K562 (cell line): ENCODE measurements around the gene ILKAP. TPM values are rescaled to one million over a fixed set of nuclear protein-coding genes. Genes with fewer than 3 reads are reported as not detected.

Experiments used
- CREB1 ChIP-seq, 2 experiments: sonication (generic) in 1 of 2; formaldehyde crosslinking in 1 of 2; IDR thresholded peaks; 2 replicates each; pipeline versions ENCODE4 v1.6.1 to v1.8.0; 2012 to 2022; ENCODE audit warnings: inconsistent platforms in 1 of 2, mild to moderate bottlenecking in 1 of 2, missing genetic modification reagents in 1 of 2, moderate library complexity in 1 of 2
- HMG20A ChIP-seq: fragments of 450-650 bp; formaldehyde crosslinking; conservative IDR thresholded peaks from 2 replicates; pipeline ENCODE4 v1.4.0; 2020; ENCODE audit warnings: mild to moderate bottlenecking, mixed read lengths
- JUN ChIP-seq, 2 experiments: sonication (generic) in 1 of 2; formaldehyde crosslinking in 1 of 2; IDR thresholded peaks; 2 replicates each; pipeline versions ENCODE4 v1.6.1 to v1.8.0; 2012 to 2022; ENCODE audit warnings: borderline replicate concordance in 2 of 2, mild to moderate bottlenecking in 2 of 2, improper control_type of control experiment in 1 of 2, low read depth in 1 of 2, low read length in 1 of 2, missing genetic modification reagents in 1 of 2
- JUND ChIP-seq, 2 experiments: IDR thresholded peaks; 2 replicates in 1 of 2; 3 replicates in 1 of 2; pipeline ENCODE4 v1.6.1; 2011; ENCODE audit warnings: borderline replicate concordance in 2 of 2, low read depth in 2 of 2, low read length in 2 of 2, improper control_type of control experiment in 1 of 2, missing biosample characterization in 1 of 2, missing genetic modification characterization in 1 of 2, missing genetic modification reagents in 1 of 2
- MEIS2 ChIP-seq: fragments of 450-650 bp; IDR thresholded peaks from 2 replicates; pipeline ENCODE4 v1.6.1; 2014; ENCODE audit warnings: mild to moderate bottlenecking; ENCODE audit not compliant: partially characterized antibody
- MTA2 ChIP-seq: fragments of 450-650 bp; IDR thresholded peaks from 2 replicates; pipeline ENCODE4 v1.6.1; 2016; ENCODE audit warnings: low read depth
- NCOA1 ChIP-seq: fragments of 450-650 bp; IDR thresholded peaks from 2 replicates; pipeline ENCODE4 v1.6.1; 2016; ENCODE audit warnings: low read depth
- PKNOX1 ChIP-seq: fragments of 450-650 bp; IDR thresholded peaks from 2 replicates; pipeline ENCODE4 v1.6.1; 2016
- PRDM10 ChIP-seq: fragments of 450-650 bp; IDR thresholded peaks from 2 replicates; pipeline ENCODE4 v1.6.1; 2018; ENCODE audit not compliant: partially characterized antibody
- PRPF4 ChIP-seq: fragments of 200-400 bp; formaldehyde crosslinking; IDR thresholded peaks from one replicate; pipeline ENCODE4 v1.6.1; 2017; ENCODE audit warnings: low read length, low read depth, mild to moderate bottlenecking; ENCODE audit not compliant: insufficient read depth, poor library complexity, severe bottlenecking
- SNRNP70 ChIP-seq: fragments of 200-400 bp; formaldehyde crosslinking; optimal IDR thresholded peaks from 2 replicates; pipeline ENCODE3; 2017; ENCODE audit warnings: low read depth, low read length
- SRSF7 ChIP-seq: fragments of 200-400 bp; formaldehyde crosslinking; optimal IDR thresholded peaks from 2 replicates; pipeline ENCODE3; 2017; ENCODE audit warnings: mild to moderate bottlenecking, low read depth, low read length
- ZBTB43 ChIP-seq: sonication (generic); formaldehyde crosslinking; IDR thresholded peaks from 2 replicates; pipeline ENCODE4 v1.8.0; 2023; ENCODE audit warnings: mild to moderate bottlenecking, missing genetic modification reagents
- ZNF12 ChIP-seq: sonication (generic); formaldehyde crosslinking; IDR thresholded peaks from 2 replicates; pipeline ENCODE4 v1.4.0; 2020; ENCODE audit warnings: mild to moderate bottlenecking, missing genetic modification reagents
- ZNF316 ChIP-seq: fragments of 450-650 bp; IDR thresholded peaks from 2 replicates; pipeline ENCODE4 v1.6.1; 2016
- ZNF57 ChIP-seq: fragments of 450-650 bp; formaldehyde crosslinking; IDR thresholded peaks from 2 replicates; pipeline ENCODE4 v1.4.0; 2020; ENCODE audit warnings: mild to moderate bottlenecking, moderate library complexity
- ZNF592 ChIP-seq: fragments of 450-650 bp; IDR thresholded peaks from 2 replicates; pipeline ENCODE4 v1.6.1; 2017; ENCODE audit warnings: antibody characterized with exemption, mild to moderate bottlenecking
- polyA plus RNA-seq, 8 experiments: library from polyadenylated mRNA; depleted of rRNA in 4 of 8; stranded (reverse) in 5 of 8; unstranded in 3 of 8; fragments of >200 nt; fragmentation: Nextera tagmentation in 2 of 8; fragmentation: Illumina TruSeq in 1 of 8; extraction: Ambion mirVana in 2 of 8; extraction: Trizol in 1 of 8; gene quantifications; 2 replicates each; pipeline versions ENCODE4 v1.2.1 to v1.2.3, GENCODE V29; 2011 to 2014; ENCODE audit warnings: inconsistent platforms in 1 of 8, missing spikeins in 1 of 8
- total RNA-seq, 7 experiments: library from RNA; depleted of rRNA in 6 of 7; stranded (reverse); fragments of >200 nt in 6 of 7; fragmentation: Illumina TruSeq in 2 of 7; extraction: Trizol in 2 of 7; gene quantifications; 2 replicates each; pipeline versions ENCODE4 v1.2.1 to v1.2.3, GENCODE V29; 2011 to 2021; ENCODE audit warnings: low replicate concordance in 1 of 7

Gene ILKAP
- total and polyA plus RNA-seq, 9 of the 15 experiments (the other 6 are each of a cell fraction or from before 2014, with no cell fraction given): 3.1 to 43.9 (median 20.7) TPM

GRCh38 chr2:238167761-238168160 is 35.7 kb downstream of the ILKAP start (continued):
- TF ChIP-seq SNRNP70: no peak
- TF ChIP-seq ZNF316: peak; percentile 54; the same call in 1 of the 2 replicates
- no peak for TF ChIP-seq PRPF4
- TF ChIP-seq ZNF592: 0 out of 2 replicates have a peak, but pooled peaks have one; percentile 48
- TF ChIP-seq MEIS2: no peak
- no peak for TF ChIP-seq ZNF57 (CRISPR knock-in tag)
- TF ChIP-seq PKNOX1: no peak
- no peak for TF ChIP-seq ZBTB43 (CRISPR knock-in tag)
- peak; percentile 64; the same call in 1 of the 2 replicates for TF ChIP-seq JUND (IDR thresholded peaks at IDR 0.05; ENCODE audit: borderline replicate concordance, low read depth, low read length)
- no peak for TF ChIP-seq JUND (tag; IDR thresholded peaks at IDR 0.05; ENCODE audit: borderline replicate concordance, low read depth, low read length)
- peak; percentile 44; the same call in 1 of the 2 replicates for TF ChIP-seq JUN (IDR thresholded peaks at IDR 0.05; ENCODE audit: borderline replicate concordance, low read depth, low read length)
- no peak for TF ChIP-seq JUN (CRISPR knock-in tag; IDR thresholded peaks at IDR 0.05; ENCODE audit: borderline replicate concordance)
- no peak for TF ChIP-seq ZNF12 (CRISPR knock-in tag)
- no peak for TF ChIP-seq NCOA1
- no peak for TF ChIP-seq SRSF7
- TF ChIP-seq PRDM10: peak; percentile 33
- no peak for TF ChIP-seq HMG20A (CRISPR knock-in tag)
- no peak for TF ChIP-seq CREB1 (IDR thresholded peaks at IDR 0.05)
- TF ChIP-seq CREB1 (CRISPR knock-in tag; IDR thresholded peaks at IDR 0.05): no peak
- TF ChIP-seq MTA2: no peak
